WTC11 (cell line): ENCODE results near the gene PRCD. TPM values are rescaled to one million over a fixed set of nuclear protein-coding genes. Genes with fewer than 3 reads are reported as not detected.
A peak's percentile ranks its signal among the peaks of the same experiment; 100 is the strongest.

Source experiments
- ATAC-seq: fragments of 200-7000 bp; cut with Tn5 transposase; 2 replicates; pipeline ENCODE4 v1.10.0; 2021; ENCODE audit warnings: mild to moderate bottlenecking, moderate library complexity
- CTCF ChIA-PET: fragments of 300-600 bp; sonication (Branson Sonifier 250); formaldehyde crosslinking; loops from one replicate; lab custom pipeline; 2021; ENCODE audit warnings: antibody characterized with exemption; lab: Charles Lee
- POLR2A ChIA-PET: fragments of 350-600 bp; sonication (Branson Sonifier 250); formaldehyde crosslinking; loops from one replicate; lab custom pipeline; 2021; ENCODE audit warnings: antibody characterized with exemption; lab: Charles Lee
- DNase-seq: peaks from one replicate; pipeline ENCODE4 v3.0.0; 2021; ENCODE audit warnings: low spot score
- H3K27ac Mint-ChIP-seq: 2 replicates; pipeline ENCODE4 v1.8.0; 2021; ENCODE audit warnings: mixed read lengths
- H3K27me3 Mint-ChIP-seq: 2 replicates; pipeline ENCODE4 v1.8.0; 2021; ENCODE audit warnings: low read depth, mild to moderate bottlenecking, moderate library complexity, mixed read lengths
- H3K36me3 Mint-ChIP-seq: 2 replicates; pipeline ENCODE4 v1.8.0; 2021; ENCODE audit warnings: mixed read lengths
- H3K4me1 Mint-ChIP-seq: 2 replicates; pipeline ENCODE4 v1.8.0; 2022; ENCODE audit warnings: mixed read lengths
- H3K4me3 Mint-ChIP-seq: 2 replicates; pipeline ENCODE4 v1.8.0; 2021; ENCODE audit warnings: mild to moderate bottlenecking, moderate library complexity, mixed read lengths
- H3K9me3 Mint-ChIP-seq: 2 replicates; pipeline ENCODE4 v1.8.0; 2021; ENCODE audit warnings: mixed read lengths
- E2F5 ChIP-seq: sonication (generic); formaldehyde crosslinking; IDR thresholded peaks from 2 replicates; pipeline ENCODE4 v1.8.1; 2022; ENCODE audit warnings: mild to moderate bottlenecking, moderate library complexity, missing genetic modification reagents
- EMX1 ChIP-seq: fragments of 250-450 bp; sonication (Bioruptor Pico); IDR thresholded peaks from 2 replicates; pipeline ENCODE4 v1.8.0; 2021; ENCODE audit warnings: mild to moderate bottlenecking
- ETV6 ChIP-seq: sonication (generic); formaldehyde crosslinking; IDR thresholded peaks from 2 replicates; pipeline ENCODE4 v1.8.1; 2022; ENCODE audit warnings: mild to moderate bottlenecking, missing genetic modification reagents
- FOXK1 ChIP-seq: sonication (generic); formaldehyde crosslinking; IDR thresholded peaks from 2 replicates; pipeline ENCODE4 v1.8.0; 2022; ENCODE audit warnings: mild to moderate bottlenecking, moderate library complexity, missing genetic modification reagents
- JAZF1 ChIP-seq: fragments of 250-450 bp; sonication (Bioruptor Pico); IDR thresholded peaks from 2 replicates; pipeline ENCODE4 v1.9.0; 2021; ENCODE audit warnings: moderate library complexity, mild to moderate bottlenecking, inconsistent platforms
- MXD4 ChIP-seq: fragments of 250-450 bp; sonication (Bioruptor Pico); IDR thresholded peaks from 2 replicates; pipeline ENCODE4 v1.8.0; 2021; ENCODE audit warnings: mild to moderate bottlenecking, moderate library complexity, borderline replicate concordance
- PREB ChIP-seq: sonication (generic); formaldehyde crosslinking; IDR thresholded peaks from 2 replicates; pipeline ENCODE4 v1.8.1; 2022; ENCODE audit warnings: mild to moderate bottlenecking, missing genetic modification reagents, moderate library complexity, borderline replicate concordance
- ZNF121 ChIP-seq: sonication (generic); formaldehyde crosslinking; IDR thresholded peaks from 2 replicates; pipeline ENCODE4 v1.8.0; 2023; ENCODE audit warnings: missing genetic modification reagents
- ZNF317 ChIP-seq: sonication (generic); formaldehyde crosslinking; IDR thresholded peaks from 2 replicates; pipeline ENCODE4 v1.8.1; 2023; ENCODE audit warnings: low read depth, mild to moderate bottlenecking, moderate library complexity, missing genetic modification reagents, borderline replicate concordance
- ZNF671 ChIP-seq: fragments of 250-450 bp; sonication (Bioruptor Pico); IDR thresholded peaks from 2 replicates; pipeline ENCODE4 v1.8.0; 2021; ENCODE audit warnings: mild to moderate bottlenecking
- ZSCAN18 ChIP-seq: fragments of 250-450 bp; sonication (Bioruptor Pico); IDR thresholded peaks from 2 replicates; pipeline ENCODE4 v2.1.2; 2022; ENCODE audit warnings: mild to moderate bottlenecking, moderate library complexity
- total RNA-seq: library from RNA; stranded (reverse); gene quantifications from 3 replicates; pipeline ENCODE4 v1.2.3, GENCODE V29; 2021
- TF ChIP-seq, protein P1 (sequence below): sonication (generic); formaldehyde crosslinking; IDR thresholded peaks from 2 replicates; pipeline ENCODE4 v1.8.0; 2022; ENCODE audit warnings: mild to moderate bottlenecking, missing genetic modification reagents
- TF ChIP-seq, protein P2 (sequence below): sonication (generic); formaldehyde crosslinking; IDR thresholded peaks from 2 replicates; pipeline ENCODE4 v1.8.1; 2023; ENCODE audit warnings: mild to moderate bottlenecking, missing genetic modification reagents, moderate library complexity
- TF ChIP-seq, protein P3 (sequence below): sonication (generic); formaldehyde crosslinking; IDR thresholded peaks from 2 replicates; pipeline ENCODE4 v1.8.1; 2023; ENCODE audit warnings: mild to moderate bottlenecking, missing genetic modification reagents, moderate library complexity
- TF ChIP-seq, protein P4 (sequence below): fragments of 200-600 bp; IDR thresholded peaks from 2 replicates; pipeline ENCODE4 v1.8.0; 2022; ENCODE audit warnings: antibody characterized with exemption
- TF ChIP-seq, protein P5 (sequence below): fragments of 250-450 bp; sonication (Bioruptor Pico); IDR thresholded peaks from 2 replicates; pipeline ENCODE4 v1.9.0; 2021; ENCODE audit warnings: moderate library complexity, mild to moderate bottlenecking, inconsistent platforms, borderline replicate concordance
- TF ChIP-seq, protein P6 (sequence below): sonication (generic); formaldehyde crosslinking; IDR thresholded peaks from 2 replicates; pipeline ENCODE4 v1.8.1; 2023; ENCODE audit warnings: mild to moderate bottlenecking, moderate library complexity, missing genetic modification reagents
- TF ChIP-seq, protein P7 (sequence below): sonication (generic); formaldehyde crosslinking; IDR thresholded peaks from 2 replicates; pipeline ENCODE4 v1.8.1; 2022; ENCODE audit warnings: low read depth, mild to moderate bottlenecking, moderate library complexity, missing genetic modification reagents, borderline replicate concordance
- TF ChIP-seq, protein P8 (sequence below): fragments of 250-450 bp; sonication (Bioruptor Pico); IDR thresholded peaks from 2 replicates; pipeline ENCODE4 v1.9.0; 2021; ENCODE audit warnings: mild to moderate bottlenecking, borderline replicate concordance

PRCD gene
- total RNA-seq, 1 experiment from 2014 or later = 2.7 TPM

DNA sequence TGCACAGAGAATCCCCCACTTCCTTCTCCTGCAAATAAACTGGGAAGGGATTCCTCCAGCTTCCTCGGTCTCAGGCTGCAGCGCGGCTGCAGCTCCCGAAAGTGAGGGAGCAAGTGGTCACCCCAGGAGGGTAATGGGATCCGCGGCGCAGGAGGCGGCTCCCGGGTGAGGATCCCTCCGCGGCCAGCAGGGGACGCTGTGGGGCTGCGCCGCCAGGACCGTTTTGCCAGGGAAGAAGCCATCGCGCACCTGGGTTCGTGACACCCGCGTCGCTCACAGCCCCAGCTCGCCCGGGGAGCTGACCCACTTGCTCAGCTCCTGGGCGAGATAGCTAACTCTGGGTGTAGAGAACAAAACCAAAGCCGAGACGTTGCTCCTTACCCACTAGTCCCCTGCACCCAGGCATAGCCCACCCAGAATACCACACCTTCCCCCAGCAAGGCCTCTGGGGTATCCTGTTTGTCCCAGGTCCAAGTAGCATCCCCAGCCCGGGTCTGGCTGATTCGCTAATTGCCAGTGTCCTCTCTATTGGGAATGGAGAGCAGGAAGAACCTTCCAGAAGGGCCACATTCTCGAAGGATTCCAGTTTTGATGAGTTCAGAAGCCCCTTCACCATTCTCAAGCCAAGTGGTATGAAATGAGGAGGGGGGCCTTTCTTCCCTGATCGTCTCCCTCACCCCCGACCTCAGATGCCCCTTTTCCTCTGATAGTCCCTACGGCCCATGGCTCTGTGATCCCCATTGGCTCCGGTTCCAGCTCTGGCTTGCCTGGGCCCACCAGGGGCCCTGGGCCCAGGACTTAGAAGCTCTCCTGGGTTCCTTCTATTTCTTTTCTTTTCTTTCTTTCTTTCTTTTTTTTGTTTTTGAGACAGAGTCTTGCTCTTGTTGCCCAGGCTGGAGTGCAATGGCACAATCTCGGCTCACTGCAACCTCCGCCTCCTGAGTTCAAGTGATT, 16.5 kb upstream of the PRCD start:
- POLR2A ChIA-PET = interaction anchor here (0.5 to 0.7 kb wide), 3 partner anchors 148 to 168 kb away, joined by 3 read pairs; no protein-coding TSS in a partner anchor
- H3K4me3 Mint-ChIP-seq = peak overlapping the region; percentile 29; the same call in 1 of the 2 replicates
- TF ChIP-seq FOXK1 = no peak
- TF ChIP-seq, protein P1, sequence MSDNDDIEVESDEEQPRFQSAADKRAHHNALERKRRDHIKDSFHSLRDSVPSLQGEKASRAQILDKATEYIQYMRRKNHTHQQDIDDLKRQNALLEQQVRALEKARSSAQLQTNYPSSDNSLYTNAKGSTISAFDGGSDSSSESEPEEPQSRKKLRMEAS (CRISPR knock-in tag) = peak; percentile 29; the same call in 1 of the 2 replicates
- TF ChIP-seq, protein P2, sequence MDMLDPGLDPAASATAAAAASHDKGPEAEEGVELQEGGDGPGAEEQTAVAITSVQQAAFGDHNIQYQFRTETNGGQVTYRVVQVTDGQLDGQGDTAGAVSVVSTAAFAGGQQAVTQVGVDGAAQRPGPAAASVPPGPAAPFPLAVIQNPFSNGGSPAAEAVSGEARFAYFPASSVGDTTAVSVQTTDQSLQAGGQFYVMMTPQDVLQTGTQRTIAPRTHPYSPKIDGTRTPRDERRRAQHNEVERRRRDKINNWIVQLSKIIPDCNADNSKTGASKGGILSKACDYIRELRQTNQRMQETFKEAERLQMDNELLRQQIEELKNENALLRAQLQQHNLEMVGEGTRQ (CRISPR knock-in tag) = no peak
- TF ChIP-seq ZNF671 (CRISPR knock-in tag) = no peak
- TF ChIP-seq, protein P3, sequence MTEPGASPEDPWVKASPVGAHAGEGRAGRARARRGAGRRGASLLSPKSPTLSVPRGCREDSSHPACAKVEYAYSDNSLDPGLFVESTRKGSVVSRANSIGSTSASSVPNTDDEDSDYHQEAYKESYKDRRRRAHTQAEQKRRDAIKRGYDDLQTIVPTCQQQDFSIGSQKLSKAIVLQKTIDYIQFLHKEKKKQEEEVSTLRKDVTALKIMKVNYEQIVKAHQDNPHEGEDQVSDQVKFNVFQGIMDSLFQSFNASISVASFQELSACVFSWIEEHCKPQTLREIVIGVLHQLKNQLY = no peak
- TF ChIP-seq, protein P4, sequence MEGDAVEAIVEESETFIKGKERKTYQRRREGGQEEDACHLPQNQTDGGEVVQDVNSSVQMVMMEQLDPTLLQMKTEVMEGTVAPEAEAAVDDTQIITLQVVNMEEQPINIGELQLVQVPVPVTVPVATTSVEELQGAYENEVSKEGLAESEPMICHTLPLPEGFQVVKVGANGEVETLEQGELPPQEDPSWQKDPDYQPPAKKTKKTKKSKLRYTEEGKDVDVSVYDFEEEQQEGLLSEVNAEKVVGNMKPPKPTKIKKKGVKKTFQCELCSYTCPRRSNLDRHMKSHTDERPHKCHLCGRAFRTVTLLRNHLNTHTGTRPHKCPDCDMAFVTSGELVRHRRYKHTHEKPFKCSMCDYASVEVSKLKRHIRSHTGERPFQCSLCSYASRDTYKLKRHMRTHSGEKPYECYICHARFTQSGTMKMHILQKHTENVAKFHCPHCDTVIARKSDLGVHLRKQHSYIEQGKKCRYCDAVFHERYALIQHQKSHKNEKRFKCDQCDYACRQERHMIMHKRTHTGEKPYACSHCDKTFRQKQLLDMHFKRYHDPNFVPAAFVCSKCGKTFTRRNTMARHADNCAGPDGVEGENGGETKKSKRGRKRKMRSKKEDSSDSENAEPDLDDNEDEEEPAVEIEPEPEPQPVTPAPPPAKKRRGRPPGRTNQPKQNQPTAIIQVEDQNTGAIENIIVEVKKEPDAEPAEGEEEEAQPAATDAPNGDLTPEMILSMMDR = peak; percentile 99
- no peak for TF ChIP-seq PREB (CRISPR knock-in tag)
- TF ChIP-seq MXD4 (CRISPR knock-in tag) = no peak
- TF ChIP-seq ZSCAN18 (CRISPR knock-in tag) = no peak
- TF ChIP-seq, protein P5, sequence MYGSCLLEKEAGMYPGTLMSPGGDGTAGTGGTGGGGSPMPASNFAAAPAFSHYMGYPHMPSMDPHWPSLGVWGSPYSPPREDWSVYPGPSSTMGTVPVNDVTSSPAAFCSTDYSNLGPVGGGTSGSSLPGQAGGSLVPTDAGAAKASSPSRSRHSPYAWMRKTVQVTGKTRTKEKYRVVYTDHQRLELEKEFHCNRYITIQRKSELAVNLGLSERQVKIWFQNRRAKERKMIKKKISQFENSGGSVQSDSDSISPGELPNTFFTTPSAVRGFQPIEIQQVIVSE = no peak
- TF ChIP-seq, protein P6, sequence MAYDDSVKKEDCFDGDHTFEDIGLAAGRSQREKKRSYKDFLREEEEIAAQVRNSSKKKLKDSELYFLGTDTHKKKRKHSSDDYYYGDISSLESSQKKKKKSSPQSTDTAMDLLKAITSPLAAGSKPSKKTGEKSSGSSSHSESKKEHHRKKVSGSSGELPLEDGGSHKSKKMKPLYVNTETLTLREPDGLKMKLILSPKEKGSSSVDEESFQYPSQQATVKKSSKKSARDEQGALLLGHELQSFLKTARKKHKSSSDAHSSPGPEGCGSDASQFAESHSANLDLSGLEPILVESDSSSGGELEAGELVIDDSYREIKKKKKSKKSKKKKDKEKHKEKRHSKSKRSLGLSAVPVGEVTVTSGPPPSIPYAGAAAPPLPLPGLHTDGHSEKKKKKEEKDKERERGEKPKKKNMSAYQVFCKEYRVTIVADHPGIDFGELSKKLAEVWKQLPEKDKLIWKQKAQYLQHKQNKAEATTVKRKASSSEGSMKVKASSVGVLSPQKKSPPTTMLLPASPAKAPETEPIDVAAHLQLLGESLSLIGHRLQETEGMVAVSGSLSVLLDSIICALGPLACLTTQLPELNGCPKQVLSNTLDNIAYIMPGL (CRISPR knock-in tag) = peak; percentile 83
- no peak for TF ChIP-seq JAZF1 (CRISPR knock-in tag)
- TF ChIP-seq ZNF317 = no peak
- no peak for TF ChIP-seq E2F5 (CRISPR knock-in tag)
- TF ChIP-seq, protein P7, sequence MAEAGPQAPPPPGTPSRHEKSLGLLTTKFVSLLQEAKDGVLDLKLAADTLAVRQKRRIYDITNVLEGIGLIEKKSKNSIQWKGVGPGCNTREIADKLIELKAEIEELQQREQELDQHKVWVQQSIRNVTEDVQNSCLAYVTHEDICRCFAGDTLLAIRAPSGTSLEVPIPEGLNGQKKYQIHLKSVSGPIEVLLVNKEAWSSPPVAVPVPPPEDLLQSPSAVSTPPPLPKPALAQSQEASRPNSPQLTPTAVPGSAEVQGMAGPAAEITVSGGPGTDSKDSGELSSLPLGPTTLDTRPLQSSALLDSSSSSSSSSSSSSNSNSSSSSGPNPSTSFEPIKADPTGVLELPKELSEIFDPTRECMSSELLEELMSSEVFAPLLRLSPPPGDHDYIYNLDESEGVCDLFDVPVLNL (CRISPR knock-in tag) = no peak
- no peak for TF ChIP-seq ZNF121 (CRISPR knock-in tag)
- peak; percentile 57; the same call in 1 of the 2 replicates for TF ChIP-seq ETV6 (CRISPR knock-in tag)
- TF ChIP-seq, protein P8, sequence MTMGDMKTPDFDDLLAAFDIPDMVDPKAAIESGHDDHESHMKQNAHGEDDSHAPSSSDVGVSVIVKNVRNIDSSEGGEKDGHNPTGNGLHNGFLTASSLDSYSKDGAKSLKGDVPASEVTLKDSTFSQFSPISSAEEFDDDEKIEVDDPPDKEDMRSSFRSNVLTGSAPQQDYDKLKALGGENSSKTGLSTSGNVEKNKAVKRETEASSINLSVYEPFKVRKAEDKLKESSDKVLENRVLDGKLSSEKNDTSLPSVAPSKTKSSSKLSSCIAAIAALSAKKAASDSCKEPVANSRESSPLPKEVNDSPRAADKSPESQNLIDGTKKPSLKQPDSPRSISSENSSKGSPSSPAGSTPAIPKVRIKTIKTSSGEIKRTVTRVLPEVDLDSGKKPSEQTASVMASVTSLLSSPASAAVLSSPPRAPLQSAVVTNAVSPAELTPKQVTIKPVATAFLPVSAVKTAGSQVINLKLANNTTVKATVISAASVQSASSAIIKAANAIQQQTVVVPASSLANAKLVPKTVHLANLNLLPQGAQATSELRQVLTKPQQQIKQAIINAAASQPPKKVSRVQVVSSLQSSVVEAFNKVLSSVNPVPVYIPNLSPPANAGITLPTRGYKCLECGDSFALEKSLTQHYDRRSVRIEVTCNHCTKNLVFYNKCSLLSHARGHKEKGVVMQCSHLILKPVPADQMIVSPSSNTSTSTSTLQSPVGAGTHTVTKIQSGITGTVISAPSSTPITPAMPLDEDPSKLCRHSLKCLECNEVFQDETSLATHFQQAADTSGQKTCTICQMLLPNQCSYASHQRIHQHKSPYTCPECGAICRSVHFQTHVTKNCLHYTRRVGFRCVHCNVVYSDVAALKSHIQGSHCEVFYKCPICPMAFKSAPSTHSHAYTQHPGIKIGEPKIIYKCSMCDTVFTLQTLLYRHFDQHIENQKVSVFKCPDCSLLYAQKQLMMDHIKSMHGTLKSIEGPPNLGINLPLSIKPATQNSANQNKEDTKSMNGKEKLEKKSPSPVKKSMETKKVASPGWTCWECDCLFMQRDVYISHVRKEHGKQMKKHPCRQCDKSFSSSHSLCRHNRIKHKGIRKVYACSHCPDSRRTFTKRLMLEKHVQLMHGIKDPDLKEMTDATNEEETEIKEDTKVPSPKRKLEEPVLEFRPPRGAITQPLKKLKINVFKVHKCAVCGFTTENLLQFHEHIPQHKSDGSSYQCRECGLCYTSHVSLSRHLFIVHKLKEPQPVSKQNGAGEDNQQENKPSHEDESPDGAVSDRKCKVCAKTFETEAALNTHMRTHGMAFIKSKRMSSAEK = no peak
- TF ChIP-seq EMX1 (CRISPR knock-in tag) = no peak

More for the DNA sequence above, 16.5 kb upstream of the PRCD start:
- Mint-ChIP-seq H3K4me1 (peaks cover 21% of the 10 kb centered on the region), H3K36me3 (no peaks in the 10 kb centered on the region), H3K9me3 (no peaks in the 10 kb centered on the region), H3K27ac (no peak overlapping the region), H3K27me3 (peaks cover 24% of the 10 kb centered on the region)
- CTCF ChIA-PET = interaction anchor here (0.5 to 4.6 kb wide), 97 partner anchors 10 to 1621 kb away, joined by 3 to 123 read pairs (median 4); partner anchors contain the start of genes AANAT, CYGB, JMJD6 and METTL23
- ATAC-seq (peak; percentile 79), DNase-seq (peak; percentile 88)
